Fibroblast of lung (primary cell): ENCODE results near the gene BPHL. TPM values are rescaled to one million over a fixed set of nuclear protein-coding genes. Genes with fewer than 3 reads are reported as not detected.
"Not testable (repeated sequence)": the region's sequence is repeated elsewhere in the genome, so short reads cannot be mapped to it uniquely, and the experiment has no call there.

ENCODE experiments used
- DNase-seq, 2 donors: peaks; one replicate each; pipeline versions ENCODE4 v3.0.0 to v3.0.0-alpha.2; 2010; ENCODE audit warnings: low read depth in 2 of 2
- H2AFZ ChIP-seq: 2 replicates; pipeline ENCODE4 v1.5.1; 2012; ENCODE audit warnings: low read length, control low read depth, inconsistent platforms
- H3K27ac ChIP-seq: 2 replicates; pipeline ENCODE4 v1.5.1; 2011; ENCODE audit warnings: low read length, control low read depth; ENCODE audit not compliant: insufficient read depth
- H3K27me3 ChIP-seq: 2 replicates; pipeline ENCODE4 v1.5.1; 2011; ENCODE audit warnings: mild to moderate bottlenecking, low read length; ENCODE audit not compliant: control insufficient read depth, insufficient read depth
- H3K36me3 ChIP-seq: 2 replicates; pipeline ENCODE4 v1.5.1; 2011; ENCODE audit warnings: low read length; ENCODE audit not compliant: control insufficient read depth, insufficient read depth
- H3K4me1 ChIP-seq: 2 replicates; pipeline ENCODE4 v1.5.1; 2011; ENCODE audit warnings: low read length; ENCODE audit not compliant: control insufficient read depth, insufficient read depth; ENCODE audit errors: extremely low read depth
- H3K4me2 ChIP-seq: 2 replicates; pipeline ENCODE4 v1.5.1; 2011; ENCODE audit warnings: low read length, control low read depth; ENCODE audit not compliant: insufficient read depth; ENCODE audit errors: extremely low read depth
- H3K4me3 ChIP-seq, 4 experiments: fragments of 200-600 bp in 1 of 4; sonication (generic) in 1 of 4; replicated peaks in 1 of 4; 2 replicates each; pipeline ENCODE4 v1.5.1; 2011 to 2016; ENCODE audit warnings: low read length in 4 of 4, low read depth in 3 of 4, mild to moderate bottlenecking in 3 of 4, control low read depth in 2 of 4, inconsistent platforms in 1 of 4, mixed read lengths in 1 of 4; ENCODE audit not compliant: insufficient read depth in 1 of 4; ENCODE audit errors: control extremely low read depth in 1 of 4
- H3K79me2 ChIP-seq: 2 replicates; pipeline ENCODE4 v1.5.1; 2012; ENCODE audit warnings: mild to moderate bottlenecking, low read length, inconsistent platforms; ENCODE audit not compliant: control insufficient read depth, insufficient read depth
- H3K9ac ChIP-seq: 2 replicates; pipeline ENCODE4 v1.5.1; 2011; ENCODE audit warnings: mild to moderate bottlenecking, low read length, control low read depth; ENCODE audit not compliant: insufficient read depth
- H3K9me3 ChIP-seq: 2 replicates; pipeline ENCODE4 v1.5.1; 2012; ENCODE audit warnings: low read depth, low read length; ENCODE audit not compliant: control insufficient read depth, insufficient read depth
- H4K20me1 ChIP-seq: 2 replicates; pipeline ENCODE4 v1.5.1; 2011; ENCODE audit warnings: low read length; ENCODE audit not compliant: control insufficient read depth, insufficient read depth; ENCODE audit errors: extremely low read depth
- EZH2 ChIP-seq: IDR thresholded peaks from 2 replicates; pipeline ENCODE4 v1.5.1; 2012; ENCODE audit warnings: low read length, control low read depth, mild to moderate bottlenecking; ENCODE audit errors: missing control alignments
- polyA plus RNA-seq, 2 donors: library from polyadenylated mRNA; depleted of rRNA in 1 of 2; stranded (reverse) in 1 of 2; unstranded in 1 of 2; fragments of >200 nt; gene quantifications; 2 replicates each; pipeline ENCODE4 v1.2.1, GENCODE V29; 2011 to 2012; ENCODE audit warnings: missing spikeins in 1 of 2
- total RNA-seq: library from RNA; depleted of rRNA; stranded (reverse); fragments of >200 nt; gene quantifications from 2 replicates; pipeline ENCODE4 v1.2.1, GENCODE V29; 2014
- TF ChIP-seq, protein P1 (sequence below), 2 donors: IDR thresholded peaks in 1 of 2; conservative IDR thresholded peaks in 1 of 2; 1 replicate in 1 of 2; 2 replicates in 1 of 2; pipeline ENCODE4 v1.5.1; 2011 to 2012; ENCODE audit warnings: low read length in 2 of 2, control low read depth in 1 of 2, inconsistent platforms in 1 of 2, low read depth in 1 of 2, mild to moderate bottlenecking in 1 of 2

Gene BPHL
- total and polyA plus RNA-seq, 2 donors (not counting 1 experiment from before 2014, with no cell fraction given): 16.6 to 20.6 TPM

DNA sequence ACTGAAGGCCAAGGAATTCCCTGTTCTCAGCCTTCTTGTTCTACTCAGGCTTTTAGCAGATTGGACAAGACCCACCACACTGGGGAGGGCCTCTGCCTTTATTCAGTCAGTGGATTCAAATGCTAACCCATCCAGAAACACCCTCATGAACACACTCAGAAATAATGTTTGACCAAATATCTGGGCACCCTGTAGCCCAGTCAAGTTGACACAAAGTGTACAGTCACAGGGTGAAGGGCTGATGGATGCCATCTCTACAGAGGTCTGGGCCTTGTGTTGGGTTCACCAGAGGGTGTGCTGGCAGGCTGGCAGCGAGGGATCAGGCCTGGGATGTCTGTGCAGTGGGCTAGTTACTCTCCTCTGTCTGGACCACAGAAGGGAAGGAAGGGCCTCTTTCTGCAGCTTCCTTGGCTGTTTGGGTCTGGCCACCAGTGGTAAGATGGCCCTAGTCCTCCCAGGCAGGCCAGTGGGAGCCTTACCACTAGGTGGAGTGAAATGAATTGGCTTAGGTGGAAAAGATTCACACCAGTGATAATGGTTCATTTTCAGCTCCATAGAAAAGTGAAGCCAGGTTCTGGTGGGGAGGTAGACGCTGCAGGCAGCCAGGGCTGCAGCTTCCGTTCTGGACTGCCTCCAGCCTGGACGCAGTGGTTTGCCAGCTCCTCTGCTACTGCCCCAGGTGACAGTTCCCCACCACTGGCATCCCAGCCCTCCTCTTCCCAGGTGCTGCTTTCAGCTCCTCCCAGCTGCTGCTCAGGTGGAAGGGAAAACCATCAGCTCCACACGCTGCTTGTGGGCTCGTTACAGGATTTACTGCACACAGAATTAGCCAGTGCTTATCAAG is 29.6 kb downstream of the BPHL start:
- H3K27ac ChIP-seq: no peak overlapping the region

DNA sequence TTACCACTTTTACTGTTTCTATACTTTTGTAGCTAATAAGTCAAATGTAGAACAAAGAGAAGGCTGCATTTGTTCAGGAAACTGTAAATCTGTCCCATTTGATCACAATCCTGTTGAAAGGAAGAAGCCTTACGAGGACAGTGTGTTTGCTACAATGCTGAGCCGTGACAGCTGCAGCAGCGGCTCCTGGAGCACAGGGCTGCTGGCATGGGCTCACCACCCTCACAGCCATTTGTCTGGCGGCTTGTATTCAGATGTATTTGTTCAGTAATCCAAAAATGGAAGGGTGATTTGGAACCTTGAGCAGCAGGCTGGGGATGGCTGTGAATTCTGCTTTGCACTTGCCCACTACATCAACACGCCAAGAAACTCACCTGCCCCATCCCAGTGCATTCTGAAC is 33.2 kb downstream of the BPHL start:
- no peak for DNase-seq
- Histone ChIP-seq H3K9me3 (no peaks in the 10 kb centered on the region), H3K4me3 (no peak overlapping the region), H3K27me3 (no peaks in the 10 kb centered on the region), H2AFZ (no peak overlapping the region), H4K20me1 (no peaks in the 10 kb centered on the region), H3K27ac (no peak overlapping the region), H3K4me2 (no peak overlapping the region), H3K36me3 (peaks cover 1% of the 10 kb centered on the region), H3K4me1 (no peaks in the 10 kb centered on the region), H3K9ac (no peak overlapping the region), H3K79me2 (peaks cover 2% of the 10 kb centered on the region)
- TF ChIP-seq EZH2: no peak
- TF ChIP-seq, protein P1, sequence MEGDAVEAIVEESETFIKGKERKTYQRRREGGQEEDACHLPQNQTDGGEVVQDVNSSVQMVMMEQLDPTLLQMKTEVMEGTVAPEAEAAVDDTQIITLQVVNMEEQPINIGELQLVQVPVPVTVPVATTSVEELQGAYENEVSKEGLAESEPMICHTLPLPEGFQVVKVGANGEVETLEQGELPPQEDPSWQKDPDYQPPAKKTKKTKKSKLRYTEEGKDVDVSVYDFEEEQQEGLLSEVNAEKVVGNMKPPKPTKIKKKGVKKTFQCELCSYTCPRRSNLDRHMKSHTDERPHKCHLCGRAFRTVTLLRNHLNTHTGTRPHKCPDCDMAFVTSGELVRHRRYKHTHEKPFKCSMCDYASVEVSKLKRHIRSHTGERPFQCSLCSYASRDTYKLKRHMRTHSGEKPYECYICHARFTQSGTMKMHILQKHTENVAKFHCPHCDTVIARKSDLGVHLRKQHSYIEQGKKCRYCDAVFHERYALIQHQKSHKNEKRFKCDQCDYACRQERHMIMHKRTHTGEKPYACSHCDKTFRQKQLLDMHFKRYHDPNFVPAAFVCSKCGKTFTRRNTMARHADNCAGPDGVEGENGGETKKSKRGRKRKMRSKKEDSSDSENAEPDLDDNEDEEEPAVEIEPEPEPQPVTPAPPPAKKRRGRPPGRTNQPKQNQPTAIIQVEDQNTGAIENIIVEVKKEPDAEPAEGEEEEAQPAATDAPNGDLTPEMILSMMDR (conservative IDR thresholded peaks at IDR 0.05 in 1 of 2, IDR thresholded peaks at IDR 0.05 in 1 of 2; ENCODE audit: low read depth in 1 of 2, low read length in 2 of 2): no peak

More for the DNA sequence above, 29.6 kb downstream of the BPHL start:
- no peaks in the 10 kb centered on the region for H3K36me3 ChIP-seq
- no peak for DNase-seq
- no peaks in the 10 kb centered on the region for H3K9me3 ChIP-seq
- no peaks in the 10 kb centered on the region for H4K20me1 ChIP-seq
- no peaks in the 10 kb centered on the region for H3K4me1 ChIP-seq
- H3K9ac ChIP-seq: no peak overlapping the region
- no peak overlapping the region for H3K4me3 ChIP-seq
- H3K27me3 ChIP-seq: no peaks in the 10 kb centered on the region
- H2AFZ ChIP-seq: no peak overlapping the region
- no peaks in the 10 kb centered on the region for H3K79me2 ChIP-seq
- TF ChIP-seq EZH2: no peak
- TF ChIP-seq, protein P1 (conservative IDR thresholded peaks at IDR 0.05 in 1 of 2, IDR thresholded peaks at IDR 0.05 in 1 of 2; ENCODE audit: low read depth in 1 of 2, low read length in 2 of 2): no peak
- H3K4me2 ChIP-seq: no peak overlapping the region

DNA sequence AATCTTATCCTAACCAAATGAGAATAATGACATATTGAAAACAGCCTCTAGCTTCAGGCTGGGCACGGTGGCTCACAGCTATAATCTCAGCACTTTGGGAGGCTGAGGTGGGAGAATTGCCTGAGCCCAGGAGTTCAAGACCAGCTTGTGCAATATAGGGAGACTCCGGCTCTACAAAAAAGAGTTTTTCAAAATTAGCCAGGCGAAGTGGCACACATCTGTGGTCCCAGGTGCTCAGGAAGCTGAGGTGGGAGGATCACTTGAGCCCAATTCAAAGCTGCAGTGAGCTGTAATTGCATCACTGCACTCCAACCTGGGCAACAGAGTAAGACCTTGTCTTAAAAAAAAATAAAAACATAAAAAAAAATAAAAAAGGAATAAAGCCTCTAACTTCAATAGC is 34.2 kb downstream of the BPHL start:
- no peak overlapping the region for H3K27ac ChIP-seq

DNA sequence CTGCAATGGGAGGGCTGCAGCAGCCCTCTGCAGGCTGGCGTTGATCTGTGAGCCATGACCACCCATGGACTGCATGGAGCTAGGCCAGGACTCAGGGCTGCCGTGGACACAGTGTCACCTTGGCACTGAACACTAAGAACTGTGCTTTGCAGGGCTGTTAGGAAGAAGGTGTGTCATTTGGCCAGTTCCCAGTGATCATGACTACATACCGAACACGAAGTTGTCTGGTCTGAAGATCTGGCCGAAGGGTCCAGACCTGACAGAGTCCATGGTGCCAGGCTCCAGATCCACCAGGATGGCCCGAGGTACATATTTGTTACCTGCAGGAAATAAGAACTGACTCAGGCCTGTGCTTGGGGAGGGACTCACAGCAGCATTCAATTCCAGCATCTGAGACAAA is 36.9 kb downstream of the BPHL start:
- H4K20me1 ChIP-seq, H3K79me2 ChIP-seq, H3K4me1 ChIP-seq, H3K27me3 ChIP-seq, H3K9me3 ChIP-seq, H3K27ac ChIP-seq, DNase-seq, H3K9ac ChIP-seq, H3K4me2 ChIP-seq, H3K36me3 ChIP-seq, H2AFZ ChIP-seq: not testable (repeated sequence)
- H3K4me3 ChIP-seq: peak overlapping the region in 1 of 4 experiments; percentile 83

More for the DNA sequence above, 34.2 kb downstream of the BPHL start:
- no peak overlapping the region for H2AFZ ChIP-seq
- H3K4me1 ChIP-seq: no peaks in the 10 kb centered on the region
- H3K9ac ChIP-seq: no peak overlapping the region
- H3K4me2 ChIP-seq: no peak overlapping the region
- DNase-seq: no peak
- H3K27me3 ChIP-seq: no peaks in the 10 kb centered on the region
- no peaks in the 10 kb centered on the region for H3K9me3 ChIP-seq
- H4K20me1 ChIP-seq: no peaks in the 10 kb centered on the region
- H3K36me3 ChIP-seq: peaks cover 1% of the 10 kb centered on the region
- peaks cover 5% of the 10 kb centered on the region for H3K79me2 ChIP-seq
- TF ChIP-seq, protein P1 (conservative IDR thresholded peaks at IDR 0.05 in 1 of 2, IDR thresholded peaks at IDR 0.05 in 1 of 2; ENCODE audit: low read depth in 1 of 2, low read length in 2 of 2): no peak
- TF ChIP-seq EZH2: no peak
- H3K4me3 ChIP-seq: no peak overlapping the region
